Gastrocnemius medialis (tissue), 4 donors: Measurements from ENCODE around the gene POLR2B. TPM values are rescaled to one million over a fixed set of nuclear protein-coding genes. Genes with fewer than 3 reads are reported as not detected.
A peak's percentile ranks its signal among the peaks of the same experiment; 100 is the strongest.

ENCODE experiments used
- ATAC-seq, 2 donors: fragments of 150-250 bp; one replicate each; pipeline ENCODE4 v1.9.1; 2016
- DNase-seq, 2 donors: peaks; one replicate each; pipeline ENCODE4 v3.0.0-alpha.2; 2019
- H3K27ac ChIP-seq, 4 donors: fragments of 200-600 bp; sonication (generic); 1 replicate in 1 of 4; 2 replicates in 3 of 4; pipeline ENCODE4 v1.5.1; 2016 to 2018; ENCODE audit warnings: mild to moderate bottlenecking in 2 of 4, moderate library complexity in 1 of 4
- H3K27me3 ChIP-seq, 3 donors: fragments of 200-600 bp; sonication (generic) in 2 of 3; 1 replicate in 1 of 3; 2 replicates in 2 of 3; pipeline versions ENCODE4 v1.5.1 to v1.6.0; 2016 to 2019; ENCODE audit warnings: mild to moderate bottlenecking in 1 of 3, moderate library complexity in 1 of 3
- H3K36me3 ChIP-seq, 2 donors: fragments of 200-600 bp; sonication (generic) in 1 of 2; one replicate each; pipeline ENCODE4 v1.5.1; 2017 to 2018
- H3K4me1 ChIP-seq, 2 donors: fragments of 200-600 bp; sonication (generic) in 1 of 2; one replicate each; pipeline ENCODE4 v1.5.1; 2016 to 2017; ENCODE audit warnings: mild to moderate bottlenecking in 2 of 2
- H3K4me3 ChIP-seq, 4 donors: fragments of 200-600 bp; sonication (generic) in 3 of 4; 1 replicate in 1 of 4; 2 replicates in 3 of 4; pipeline ENCODE4 v1.5.1; 2016 to 2019; ENCODE audit warnings: mild to moderate bottlenecking in 2 of 4
- H3K9me3 ChIP-seq, 3 donors: fragments of 200-600 bp; sonication (generic) in 2 of 3; 1 replicate in 1 of 3; 2 replicates in 2 of 3; pipeline ENCODE4 v1.5.1; 2016 to 2019
- CTCF ChIP-seq, 5 experiments: fragments of 450-650 bp in 3 of 5; fragments of 200-600 bp in 2 of 5; sonication (generic) in 2 of 5; IDR thresholded peaks in 4 of 5; conservative IDR thresholded peaks in 1 of 5; 1 replicate in 4 of 5; 2 replicates in 1 of 5; pipeline ENCODE4 v1.5.1; 2016 to 2019; ENCODE audit warnings: antibody characterized with exemption in 5 of 5, mild to moderate bottlenecking in 3 of 5, moderate library complexity in 3 of 5
- POLR2A ChIP-seq, 2 donors: fragments of 450-650 bp; IDR thresholded peaks; one replicate each; pipeline ENCODE4 v1.6.1; 2017; ENCODE audit warnings: antibody characterized with exemption in 2 of 2, mild to moderate bottlenecking in 2 of 2, moderate library complexity in 2 of 2
- in situ Hi-C, 4 donors: fragments of 200-750 bp; cut with MboI; loops; one replicate each; pipeline versions ENCODE4 v1.15.0 to v1.8.0; 2017; ENCODE audit warnings: low sequenced_read_pairs in 4 of 4
- intact Hi-C: fragments of 100-400 bp; cut with DNase I; formaldehyde crosslinking; loops from one replicate; pipeline ENCODE4 v1.15.1; 2023; ENCODE audit warnings: low total_unique reads
- total RNA-seq, 4 donors: library from RNA; depleted of rRNA; stranded (reverse); fragments of >200 nt; gene quantifications; one replicate each; pipeline versions ENCODE4 v1.1.0 to v1.2.3, GENCODE V29; 2016

POLR2B gene
- total RNA-seq, 4 donors from 2014 or later: 67.1 to 90.7 (median 84.1) TPM

GRCh38 chr4:56977321-56978012, 1.2 kb upstream of the POLR2B start, which contains the start of gene NOA1:
NOA1 (minus strand) TSS chr4:56977606; CDS start chr4:56977585, 21 bp downstream.
- Histone ChIP-seq H3K27ac (peak within 1 kb of the TSS; percentile 81 to 94 (median 91)), H3K27me3 (no peaks in the 10 kb centered on the region), H3K4me1 (peaks cover 41 to 53% of the 10 kb centered on the region in 2 donors), H3K9me3 (no peaks in the 10 kb centered on the region), H3K4me3 (peak within 1 kb of the TSS; percentile 81 to 95 (median 90)), H3K36me3 (peaks cover 0 to 24% of the 10 kb centered on the region in 2 donors)
- TF ChIP-seq POLR2A (IDR thresholded peaks at IDR 0.05): peak; percentile 67 to 73
- peak in 1 of 5 experiments; percentile 1 for TF ChIP-seq CTCF (IDR thresholded peaks at IDR 0.05 in 4 of 5, conservative IDR thresholded peaks at IDR 0.05 in 1 of 5)
- peak; percentile 96 to 98 for DNase-seq
- ATAC-seq: peak; percentile 87 to 93
- in situ Hi-C loops (loop anchor here in 2 of 4 donors (5.0 to 25.0 kb wide), 3 partner anchors 70 to 515 kb away; partner anchors contain the start of genes REST (in 2 of the 2) and SRP72 (in 1 of the 2)), intact Hi-C loops (loop anchor here (1.0 to 5.0 kb wide), 4 partner anchors 19 to 541 kb away; partner anchors contain the start of gene PAICS)

- ATAC-seq: no peak
These were observed 851 bp downstream of the POLR2B start for GRCh38 chr4:56979421-56980072.

DNA sequence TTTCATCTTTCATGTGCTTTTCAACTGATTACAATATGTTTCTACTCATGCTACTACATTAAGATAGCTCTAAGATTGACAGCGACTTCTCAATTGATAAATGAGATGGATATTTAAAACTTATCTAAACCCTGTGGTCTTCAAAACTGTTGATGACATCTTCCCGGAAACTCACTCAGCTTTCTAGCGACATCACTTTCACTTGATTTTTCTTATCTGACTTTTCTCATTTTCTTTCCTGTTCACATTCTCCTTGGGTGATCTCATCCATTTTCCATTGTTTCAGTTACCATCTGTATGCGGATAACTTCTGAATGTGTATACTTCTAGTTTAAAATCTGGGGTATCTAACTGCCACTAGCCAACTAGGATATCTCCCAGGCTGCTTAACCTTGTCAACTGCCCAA, 3.1 kb downstream of the POLR2B start:
- Histone ChIP-seq H3K4me1 (peaks cover 26 to 41% of the 10 kb centered on the region in 2 donors), H3K27me3 (no peaks in the 10 kb centered on the region), H3K36me3 (peaks cover 2 to 11% of the 10 kb centered on the region in 2 donors), H3K27ac (no peak overlapping the region), H3K4me3 (no peak overlapping the region), H3K9me3 (no peaks in the 10 kb centered on the region)
- DNase-seq (no peak), ATAC-seq (no peak)
- no peak for TF ChIP-seq POLR2A (IDR thresholded peaks at IDR 0.05)
- TF ChIP-seq CTCF (IDR thresholded peaks at IDR 0.05 in 4 of 5, conservative IDR thresholded peaks at IDR 0.05 in 1 of 5): no peak
- in situ Hi-C loops: loop anchor here in 2 of 4 donors (10.0 to 25.0 kb wide), 2 partner anchors 77 to 519 kb away; partner anchors contain the start of genes REST (in 1 of the 2) and SRP72 (in 1 of the 2)
- intact Hi-C loops: no loop called here

More at GRCh38 chr4:56979421-56980072, 851 bp downstream of the POLR2B start:
- H3K4me3 ChIP-seq: peak overlapping the region; percentile 81 to 95 (median 90)
- peaks cover 0 to 3% of the 10 kb centered on the region in 2 donors for H3K36me3 ChIP-seq
- intact Hi-C loops: loop anchor here (2.0 to 5.0 kb wide), 2 partner anchors 322 to 543 kb away; partner anchors contain the start of gene PAICS
- DNase-seq: no peak
- in situ Hi-C loops: loop anchor here in 3 of 4 donors (5.0 to 25.0 kb wide), 3 partner anchors 72 to 517 kb away; partner anchors contain the start of genes REST (in 3 of the 3) and SRP72 (in 1 of the 3)
- TF ChIP-seq POLR2A (IDR thresholded peaks at IDR 0.05) (no peak), CTCF (IDR thresholded peaks at IDR 0.05 in 4 of 5, conservative IDR thresholded peaks at IDR 0.05 in 1 of 5) (no peak)
- no peaks in the 10 kb centered on the region for H3K9me3 ChIP-seq
- H3K4me1 ChIP-seq: peaks cover 41 to 53% of the 10 kb centered on the region in 2 donors
- H3K27ac ChIP-seq: peak overlapping the region; percentile 81 to 94 (median 91)
- H3K27me3 ChIP-seq: no peaks in the 10 kb centered on the region

DNA sequence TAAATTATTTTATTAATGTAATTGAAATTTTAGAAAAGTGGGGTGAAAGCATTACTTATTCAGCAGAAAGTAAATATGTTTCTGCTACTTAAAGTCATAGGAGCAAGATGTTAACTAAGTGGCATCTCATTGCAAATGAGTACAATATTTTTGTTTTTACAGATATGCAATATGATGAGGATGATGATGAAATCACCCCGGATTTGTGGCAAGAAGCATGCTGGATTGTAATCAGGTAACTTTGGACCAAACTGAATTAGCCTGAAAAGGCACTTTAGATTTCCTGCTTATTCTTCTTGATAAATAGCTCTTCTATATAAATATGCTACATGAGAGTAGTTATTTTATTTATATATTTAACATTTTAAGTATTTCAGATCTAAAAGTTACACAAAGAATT, 7.5 kb downstream of the POLR2B start:
- in situ Hi-C loops (loop anchor here in 2 of 4 donors (10.0 to 25.0 kb wide), 2 partner anchors 81 to 524 kb away; partner anchors contain the start of genes REST (in 1 of the 2) and SRP72 (in 1 of the 2)), intact Hi-C loops (no loop called here)
- Histone ChIP-seq H3K36me3 (peaks cover 4 to 38% of the 10 kb centered on the region in 2 donors), H3K4me1 (peaks cover 8 to 17% of the 10 kb centered on the region in 2 donors), H3K27me3 (no peaks in the 10 kb centered on the region), H3K9me3 (no peaks in the 10 kb centered on the region), H3K4me3 (no peak overlapping the region), H3K27ac (no peak overlapping the region)
- TF ChIP-seq CTCF (IDR thresholded peaks at IDR 0.05 in 4 of 5, conservative IDR thresholded peaks at IDR 0.05 in 1 of 5): no peak
- TF ChIP-seq POLR2A (IDR thresholded peaks at IDR 0.05): no peak
- DNase-seq (no peak), ATAC-seq (no peak)
